Activated T-cell treated with anti-CD3 and anti-CD28 coated beads for 48 hours (primary cell): ENCODE measurements around the gene TBC1D14.

Experiments used
- DNase-seq: peaks from one replicate; pipeline ENCODE4 v3.0.0-alpha.2; 2020; ENCODE audit warnings: low read depth

TBC1D14 gene

GRCh38 chr4:6929812-6930464 is 20.3 kb downstream of the TBC1D14 start:
- no peak for DNase-seq

- DNase-seq: no peak
These were observed 22.8 kb downstream of the TBC1D14 start for GRCh38 chr4:6932475-6932874.

DNA sequence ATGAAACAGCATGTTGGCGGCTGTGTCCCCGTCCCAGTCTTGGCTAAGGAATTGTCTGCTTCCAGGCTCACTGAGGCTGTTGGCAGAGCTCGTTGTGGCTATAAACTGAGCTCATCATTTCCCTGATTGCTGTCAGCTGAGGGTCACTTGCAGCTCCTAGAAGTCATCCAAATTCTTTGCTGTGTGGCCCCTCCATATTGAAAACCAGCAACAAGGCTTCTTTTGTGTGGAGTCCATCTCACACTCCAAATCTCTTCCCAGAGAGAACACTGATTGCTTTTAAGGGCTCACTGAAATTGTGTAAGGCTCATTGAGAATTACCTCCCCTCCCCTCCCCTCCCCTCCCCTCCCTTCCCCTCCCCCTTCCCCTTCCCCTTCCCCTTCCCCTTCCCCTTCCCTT is 23.3 kb downstream of the TBC1D14 start:
- DNase-seq: no peak

GRCh38 chr4:6933691-6934430 is 24.2 kb downstream of the TBC1D14 start:
- no peak for DNase-seq

DNA sequence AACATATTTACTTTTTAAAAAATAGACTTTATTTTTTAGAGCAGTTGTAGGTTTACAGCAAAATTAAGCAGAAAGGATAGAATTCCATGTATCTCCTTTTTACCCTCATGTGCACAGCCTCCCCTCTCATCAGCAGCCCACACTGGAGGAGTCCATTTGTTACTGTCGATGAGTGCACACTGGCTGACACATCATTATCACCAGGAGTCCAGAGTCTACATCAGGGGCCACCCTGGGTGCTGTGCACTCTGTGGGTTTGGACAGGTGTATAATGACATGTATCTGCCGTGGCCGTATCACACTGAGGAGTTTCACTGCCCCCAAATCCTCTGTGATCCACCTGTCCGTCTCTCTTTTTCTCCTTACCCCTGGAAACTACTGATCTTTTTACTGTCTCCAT is 26.3 kb downstream of the TBC1D14 start:
- DNase-seq: no peak

DNA sequence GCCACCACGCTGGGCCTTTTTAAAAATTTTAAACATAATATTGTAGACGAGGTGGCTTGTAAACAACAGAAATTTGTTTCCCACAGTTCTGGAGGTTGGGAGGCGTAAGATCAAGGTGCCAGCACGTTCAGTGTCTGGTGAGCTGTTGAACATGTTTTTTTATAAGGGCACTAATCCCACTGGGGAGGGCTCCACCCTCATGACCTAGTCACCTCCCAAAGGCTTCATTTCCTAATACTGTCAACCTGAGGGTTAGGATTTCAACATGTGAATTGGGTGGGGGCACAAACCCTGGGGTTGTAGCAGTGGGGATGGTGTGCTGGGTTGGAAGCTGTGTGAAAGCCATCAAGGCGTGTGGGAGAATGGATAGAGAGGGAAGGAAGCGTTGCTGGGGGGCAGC is 27.6 kb downstream of the TBC1D14 start:
- DNase-seq: no peak

GRCh38 chr4:6937754-6938153 is 28.1 kb downstream of the TBC1D14 start:
- DNase-seq: no peak

DNA sequence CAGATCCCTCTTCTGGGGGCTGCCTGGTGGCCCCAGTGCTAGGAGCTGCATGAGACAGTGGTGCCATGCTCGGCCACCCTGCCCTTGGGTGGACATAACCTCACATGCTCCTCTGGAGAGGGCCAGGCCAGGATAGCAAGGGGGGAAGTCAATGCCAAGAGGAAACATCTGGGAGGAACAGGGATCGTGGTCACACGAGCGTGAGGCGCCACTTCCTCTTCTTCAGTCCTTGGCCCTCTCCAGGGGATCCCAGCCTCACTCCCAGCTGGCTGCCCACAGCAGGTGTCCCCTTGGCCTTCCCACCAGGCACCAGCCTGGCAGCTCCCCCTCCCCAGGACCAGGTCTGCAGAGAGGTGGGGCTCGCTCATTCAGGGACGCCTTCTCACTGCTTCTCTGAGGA is 28.6 kb downstream of the TBC1D14 start:
- DNase-seq: no peak

- DNase-seq: no peak
These were observed 29.1 kb downstream of the TBC1D14 start for GRCh38 chr4:6938647-6939271.

DNA sequence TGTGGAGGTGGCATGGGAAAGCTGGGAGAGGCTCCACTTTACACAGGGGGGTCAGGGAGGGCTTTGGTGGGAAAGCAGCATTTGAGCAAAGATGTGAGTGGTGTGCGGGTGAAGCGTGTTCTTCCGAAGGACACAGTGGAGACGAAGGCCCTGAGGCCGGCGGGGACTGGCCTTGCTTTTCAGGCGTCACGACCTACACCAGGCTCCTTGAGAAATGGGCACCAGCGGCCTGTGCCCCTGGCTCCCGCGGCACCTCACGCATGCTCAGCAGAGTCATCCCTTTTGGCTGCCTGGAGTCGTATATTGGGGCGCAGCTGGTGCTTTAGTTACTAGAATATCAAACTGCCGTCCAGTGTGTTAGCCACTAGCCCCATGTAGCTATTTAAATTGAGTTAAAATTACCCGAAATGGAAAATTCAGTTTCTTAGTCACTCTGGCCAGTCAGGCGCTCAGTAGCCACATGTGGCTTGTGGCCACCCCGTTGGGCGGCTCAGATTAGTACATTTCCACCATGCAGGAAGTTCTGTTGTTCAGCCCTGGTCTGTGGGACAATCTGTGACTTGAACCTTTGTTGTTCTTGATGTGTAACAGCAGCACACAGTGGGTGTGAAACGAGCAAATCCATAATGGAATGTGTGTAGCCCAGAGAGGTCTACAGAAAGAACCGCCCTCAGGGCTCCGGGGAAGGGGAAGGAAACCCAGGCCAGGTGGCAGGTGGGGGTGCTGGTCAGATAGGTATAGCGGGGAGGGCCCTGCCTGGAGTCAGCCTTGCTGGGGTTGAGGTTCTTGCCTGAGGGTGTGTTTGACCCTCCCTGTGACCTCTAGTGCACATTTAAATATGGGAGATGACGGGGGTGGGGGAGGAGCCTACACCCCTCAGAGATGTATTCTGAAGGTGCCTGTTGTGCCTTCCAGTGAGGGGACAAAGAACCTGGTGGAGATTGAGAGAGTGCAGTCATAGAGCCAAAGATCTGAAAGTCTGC is 30.4 kb downstream of the TBC1D14 start:
- no peak for DNase-seq

- no peak for DNase-seq
These were observed 31.1 kb downstream of the TBC1D14 start for GRCh38 chr4:6940744-6941137.

DNA sequence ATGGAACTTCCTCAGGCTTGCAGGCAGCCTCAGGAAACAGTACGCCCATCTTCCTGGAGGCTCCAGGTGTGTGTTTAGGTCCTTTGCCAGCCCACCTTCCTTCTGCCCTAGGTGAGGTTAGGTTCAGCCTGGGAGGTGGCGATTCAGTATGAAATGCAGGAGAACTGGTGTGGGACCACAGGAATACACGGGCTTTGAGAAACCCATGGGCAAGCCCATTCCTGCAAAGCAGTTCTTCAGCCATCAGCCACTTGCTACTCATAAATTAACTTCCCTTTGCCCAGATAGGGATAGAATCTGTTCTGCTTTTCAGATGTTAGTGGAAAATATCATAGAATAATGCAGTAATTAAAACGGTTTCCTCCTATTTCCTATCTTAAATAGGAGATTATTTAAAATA is 32.2 kb downstream of the TBC1D14 start:
- no peak for DNase-seq

DNA sequence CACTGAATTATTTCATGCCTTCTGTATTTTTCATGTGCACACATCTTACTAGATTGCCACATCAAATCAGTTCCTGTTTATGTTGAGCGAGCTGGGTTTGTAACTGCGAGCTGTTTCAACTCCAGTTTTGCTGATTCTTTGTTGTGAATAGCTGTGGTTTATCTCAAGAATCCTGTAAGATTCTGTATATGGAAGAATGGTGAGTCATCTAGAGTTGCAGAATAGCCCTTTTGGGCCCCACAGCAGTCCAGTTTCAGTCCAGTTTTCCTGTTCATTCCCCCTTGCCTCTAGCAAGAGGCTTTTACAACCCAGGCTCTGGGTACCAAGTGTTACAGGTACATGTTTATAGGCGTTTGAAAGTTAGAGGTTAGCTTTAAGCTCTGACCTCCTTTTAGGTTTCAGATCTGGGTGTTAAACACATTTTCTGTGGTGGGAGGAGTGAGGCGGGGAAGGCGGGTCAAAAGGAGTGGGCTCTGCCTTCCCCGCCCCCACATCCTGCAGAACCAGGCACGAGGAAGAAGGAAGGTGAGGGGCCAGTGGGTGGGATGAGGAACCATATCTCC is 32.7 kb downstream of the TBC1D14 start:
- no peak for DNase-seq

DNA sequence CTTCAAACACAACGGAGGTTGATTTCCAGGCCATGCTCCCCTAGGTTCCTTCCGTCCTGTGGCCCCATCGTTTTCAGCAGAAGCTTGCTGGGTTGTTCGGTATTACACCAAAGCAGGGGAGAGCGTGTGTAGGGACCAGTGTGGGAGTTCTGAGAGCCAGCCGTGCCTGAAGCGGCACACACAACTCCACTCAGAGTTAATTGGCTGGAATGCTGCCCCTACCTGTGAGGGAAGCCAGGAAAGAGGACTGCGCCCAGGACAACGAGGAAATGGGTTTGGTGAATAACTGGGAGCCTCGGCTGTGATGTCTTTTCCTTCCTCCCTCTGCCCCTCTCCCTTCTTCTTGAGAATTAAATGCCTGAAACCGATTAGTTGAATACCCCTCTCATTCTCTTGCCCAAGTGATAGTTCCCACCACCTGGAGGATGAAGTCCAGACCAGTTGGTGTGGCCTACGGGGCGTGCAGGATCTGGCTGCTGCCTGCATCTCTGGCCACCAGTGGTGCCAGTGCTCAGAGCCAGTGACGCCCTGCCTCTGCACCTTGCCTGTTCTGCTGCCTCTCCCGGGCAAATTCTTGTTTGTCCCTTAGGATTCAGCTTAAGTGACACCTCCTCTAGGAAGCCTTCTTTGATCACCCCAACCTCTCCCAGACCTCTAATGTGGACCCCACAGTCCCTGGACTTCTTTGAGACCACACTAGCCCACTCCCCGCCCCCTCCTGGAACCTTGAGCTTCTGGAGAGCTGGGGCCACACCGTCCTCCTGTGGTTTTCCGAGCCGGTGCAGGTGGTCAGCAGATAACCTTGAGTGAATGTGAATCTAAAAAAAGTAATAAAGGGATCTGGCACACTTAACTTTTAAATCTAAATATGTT is 33.6 kb downstream of the TBC1D14 start:
- no peak for DNase-seq

DNA sequence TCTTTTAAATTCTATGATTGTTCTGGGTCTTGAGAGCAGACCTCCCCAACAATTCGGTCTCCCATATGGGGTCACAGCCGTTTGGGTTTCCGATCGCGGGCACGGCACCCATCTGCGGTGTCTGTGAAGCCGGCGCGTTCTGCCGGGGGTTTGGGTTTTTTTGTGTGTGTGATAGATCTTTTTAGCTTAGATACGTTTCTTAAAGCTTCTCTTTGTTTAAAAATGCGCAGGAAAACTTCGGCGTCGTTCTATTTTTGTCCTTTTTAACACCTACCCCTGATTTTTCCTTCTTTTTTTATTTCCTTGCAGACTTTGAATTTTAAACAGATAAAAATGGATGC is 34.2 kb downstream of the TBC1D14 start:
- DNase-seq: no peak

DNA sequence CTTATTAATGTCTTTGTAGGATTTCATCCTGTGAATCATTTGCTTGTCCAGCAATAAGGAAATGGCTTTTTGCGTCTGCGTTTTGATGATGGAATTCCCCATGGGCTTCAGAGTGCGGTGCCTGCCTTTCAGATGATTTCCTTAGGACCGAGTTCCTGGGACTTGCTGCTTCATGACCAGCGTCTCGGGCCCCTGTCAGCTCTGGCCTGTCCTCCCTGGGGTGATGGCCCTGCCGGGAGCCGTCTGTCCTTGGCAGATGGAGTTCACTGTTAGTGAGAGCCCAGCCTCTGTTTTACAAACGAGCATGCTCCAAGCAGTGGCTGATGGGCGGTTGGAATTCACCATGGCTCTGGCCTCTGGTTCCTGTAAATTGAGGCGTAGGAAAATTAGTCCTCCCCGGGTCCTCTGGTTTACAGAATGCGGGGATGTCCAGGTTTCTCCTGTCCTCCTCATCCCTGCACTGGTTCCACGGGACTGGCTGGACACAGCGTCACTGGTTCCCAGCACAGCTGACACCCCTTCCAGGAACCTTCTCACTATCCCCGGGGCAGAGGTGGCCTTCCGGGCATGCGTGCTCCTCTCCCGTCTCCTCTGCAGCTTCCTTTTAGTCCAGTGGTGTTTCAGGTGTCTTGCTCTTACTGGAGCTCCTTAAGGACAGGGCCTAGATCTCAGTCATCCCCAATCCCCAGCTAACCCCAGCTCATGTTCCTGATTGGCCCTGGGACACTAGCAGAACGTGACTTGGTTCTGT is 34.9 kb downstream of the TBC1D14 start:
- DNase-seq: no peak

- DNase-seq: no peak
These were observed 35.4 kb downstream of the TBC1D14 start for GRCh38 chr4:6945052-6945409.

GRCh38 chr4:6946497-6946896 is 36.9 kb downstream of the TBC1D14 start:
- no peak for DNase-seq

GRCh38 chr4:6948134-6948460 is 38.5 kb downstream of the TBC1D14 start:
- DNase-seq: no peak

GRCh38 chr4:6951880-6952381 is 42.3 kb downstream of the TBC1D14 start:
- no peak for DNase-seq
